COLO829 (cell line): Measurements from ENCODE around the gene NFIB.

Experiments used
- DNase-seq: peaks from one replicate; pipeline ENCODE4 v3.0.0; 2012; ENCODE audit warnings: low spot score

The NFIB gene

GRCh38 chr9:14344941-14345353 lies 31.0 kb upstream of the NFIB start:
- DNase-seq = no peak

GRCh38 chr9:14344053-14344524 lies 30.1 kb upstream of the NFIB start:
- DNase-seq = no peak

GRCh38 chr9:14343261-14344031 lies 29.5 kb upstream of the NFIB start:
- DNase-seq = no peak

GRCh38 chr9:14342736-14343135 lies 28.8 kb upstream of the NFIB start:
- DNase-seq = no peak

GRCh38 chr9:14341437-14342122 lies 27.6 kb upstream of the NFIB start:
- no peak for DNase-seq

GRCh38 chr9:14340994-14341393 lies 27.1 kb upstream of the NFIB start:
- DNase-seq = no peak

GRCh38 chr9:14340219-14340873 lies 26.4 kb upstream of the NFIB start:
- DNase-seq = no peak

- no peak for DNase-seq
Observed at GRCh38 chr9:14339746-14340145, 25.8 kb upstream of the NFIB start.

- DNase-seq = no peak
Observed at GRCh38 chr9:14337615-14338014, 23.7 kb upstream of the NFIB start.

- no peak for DNase-seq
Observed at GRCh38 chr9:14336244-14336643, 22.3 kb upstream of the NFIB start.

GRCh38 chr9:14331120-14331519 lies 17.2 kb upstream of the NFIB start:
- DNase-seq = no peak

- DNase-seq = no peak
Observed at GRCh38 chr9:14327036-14327435, 13.1 kb upstream of the NFIB start.

GRCh38 chr9:14326264-14326826 lies 12.4 kb upstream of the NFIB start:
- no peak for DNase-seq

- no peak for DNase-seq
Observed at GRCh38 chr9:14325147-14325546, 11.2 kb upstream of the NFIB start.

- no peak for DNase-seq
Observed at GRCh38 chr9:14323985-14324650, 10.2 kb upstream of the NFIB start.

GRCh38 chr9:14323083-14323971 lies 9.4 kb upstream of the NFIB start:
- DNase-seq = no peak

GRCh38 chr9:14322211-14323082 lies 8.5 kb upstream of the NFIB start:
- no peak for DNase-seq

GRCh38 chr9:14321517-14322130 lies 7.7 kb upstream of the NFIB start:
- DNase-seq = no peak
